Stimulated activated CD8-positive, alpha-beta memory T cell treated with anti-CD3 and anti-CD28 coated beads, Interleukin-4, amount 100 ng/mL, for 24 hours (primary cell): Measurements from ENCODE around the gene ATP8A2.

Experiments used
- DNase-seq: peaks from one replicate; pipeline ENCODE4 v3.0.0-alpha.2; 2020; ENCODE audit warnings: low read depth

The ATP8A2 gene

GRCh38 chr13:25731536-25731935 is 359.8 kb downstream of the ATP8A2 start:
- DNase-seq, result no peak

GRCh38 chr13:25732111-25732865 is 360.5 kb downstream of the ATP8A2 start:
- no peak for DNase-seq

GRCh38 chr13:25733001-25733491 is 361.3 kb downstream of the ATP8A2 start:
- DNase-seq, result no peak

- no peak for DNase-seq
Measured at GRCh38 chr13:25733696-25734435, 362.1 kb downstream of the ATP8A2 start.

GRCh38 chr13:25738342-25739196 is 366.8 kb downstream of the ATP8A2 start:
- DNase-seq, result no peak

- DNase-seq, result no peak
Measured at GRCh38 chr13:25739376-25739775, 367.6 kb downstream of the ATP8A2 start.

GRCh38 chr13:25741796-25742195 is 370.0 kb downstream of the ATP8A2 start:
- no peak for DNase-seq

GRCh38 chr13:25742220-25742619 is 370.4 kb downstream of the ATP8A2 start:
- no peak for DNase-seq

- DNase-seq, result no peak
Measured at GRCh38 chr13:25743421-25743820, 371.6 kb downstream of the ATP8A2 start.

- no peak for DNase-seq
Measured at GRCh38 chr13:25744178-25744577, 372.4 kb downstream of the ATP8A2 start.

GRCh38 chr13:25746131-25746530 is 374.4 kb downstream of the ATP8A2 start:
- no peak for DNase-seq

- no peak for DNase-seq
Measured at GRCh38 chr13:25752957-25753551, 381.3 kb downstream of the ATP8A2 start.

- DNase-seq, result no peak
Measured at GRCh38 chr13:25753976-25754375, 382.2 kb downstream of the ATP8A2 start.

GRCh38 chr13:25756251-25756650 is 384.5 kb downstream of the ATP8A2 start:
- DNase-seq, result no peak

GRCh38 chr13:25756912-25757311 is 385.1 kb downstream of the ATP8A2 start:
- DNase-seq, result no peak

- DNase-seq, result no peak
Measured at GRCh38 chr13:25761041-25761440, 389.3 kb downstream of the ATP8A2 start.

GRCh38 chr13:25762281-25762680 is 390.5 kb downstream of the ATP8A2 start:
- DNase-seq, result no peak

- DNase-seq, result no peak
Measured at GRCh38 chr13:25762795-25763377, 391.1 kb downstream of the ATP8A2 start.

GRCh38 chr13:25764378-25764777 is 392.6 kb downstream of the ATP8A2 start:
- DNase-seq, result no peak

- DNase-seq, result no peak
Measured at GRCh38 chr13:25765266-25765665, 393.5 kb downstream of the ATP8A2 start.

GRCh38 chr13:25766576-25766975 is 394.8 kb downstream of the ATP8A2 start:
- no peak for DNase-seq

GRCh38 chr13:25766991-25767390 is 395.2 kb downstream of the ATP8A2 start:
- DNase-seq, result no peak
